Thoracic aorta (tissue), 2 donors: ENCODE results near the gene TPX2. TPM values are rescaled to one million over a fixed set of nuclear protein-coding genes. Genes with fewer than 3 reads are reported as not detected.
"Not testable (repeated sequence)": the region's sequence is repeated elsewhere in the genome, so short reads cannot be mapped to it uniquely, and the experiment has no call there.

Experiments
- ATAC-seq: fragments of 150-250 bp; one replicate; pipeline ENCODE4 v1.8.0; 2017; ENCODE audit warnings: low read depth; ENCODE audit not compliant: insufficient number of reproducible peaks, low FRiP score
- DNase-seq: peaks from one replicate; pipeline ENCODE4 v3.0.0-alpha.2; 2020; ENCODE audit warnings: low spot score
- H3K27ac ChIP-seq, 2 donors: fragments of 200-600 bp; sonication (generic); 1 replicate in 1 of 2; 2 replicates in 1 of 2; pipeline ENCODE4 v1.5.1; 2016; ENCODE audit warnings: mild to moderate bottlenecking in 2 of 2, moderate library complexity in 2 of 2
- H3K27me3 ChIP-seq: fragments of 200-600 bp; sonication (generic); replicated peaks from 2 replicates; pipeline ENCODE4 v1.6.0; 2016; ENCODE audit warnings: mild to moderate bottlenecking; ENCODE audit not compliant: insufficient read depth
- H3K36me3 ChIP-seq: fragments of 200-600 bp; sonication (generic); one replicate; pipeline ENCODE4 v1.5.1; 2016
- H3K4me1 ChIP-seq, 2 donors: fragments of 200-600 bp; sonication (generic); 1 replicate in 1 of 2; 2 replicates in 1 of 2; pipeline versions ENCODE4 v1.5.1 to v1.6.0; 2016; ENCODE audit warnings: low read depth in 2 of 2, mild to moderate bottlenecking in 1 of 2; ENCODE audit not compliant: control insufficient read depth in 1 of 2
- H3K4me3 ChIP-seq: fragments of 200-600 bp; sonication (generic); 2 replicates; pipeline ENCODE4 v1.5.1; 2016; ENCODE audit warnings: mild to moderate bottlenecking
- H3K9me3 ChIP-seq: fragments of 200-600 bp; sonication (generic); 2 replicates; pipeline ENCODE4 v1.5.1; 2016
- CTCF ChIP-seq: fragments of 200-600 bp; sonication (generic); IDR thresholded peaks from one replicate; pipeline ENCODE4 v1.5.1; 2019; ENCODE audit warnings: antibody characterized with exemption
- total RNA-seq, 2 donors: library from RNA; depleted of rRNA; stranded (reverse); fragments of >200 nt; gene quantifications; one replicate each; pipeline versions ENCODE4 v1.1.0 to v1.2.3, GENCODE V29; 2016

TPX2 gene
- total RNA-seq, 2 donors from 2014 or later: 1.5 TPM

DNA sequence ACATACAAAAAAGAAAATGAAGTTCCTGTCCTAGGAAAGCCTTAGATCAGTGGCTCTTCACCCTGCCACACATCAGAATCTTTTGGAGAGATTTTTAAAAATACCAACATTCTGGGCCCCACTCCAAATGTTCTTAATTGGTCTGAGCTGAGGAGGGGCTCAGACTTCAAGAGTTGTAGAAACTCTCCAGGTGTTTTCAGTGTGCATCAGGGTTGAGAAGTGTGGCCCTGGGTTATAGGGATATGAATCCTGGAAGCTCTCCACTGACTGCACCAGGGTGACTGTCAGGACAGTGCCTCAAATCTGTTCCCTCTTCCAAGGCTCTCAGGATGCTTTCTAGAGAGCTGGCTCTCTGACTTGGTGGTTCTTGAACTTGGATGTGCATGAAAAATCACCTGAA, 74.5 kb downstream of the TPX2 start:
- H3K4me1 ChIP-seq: peaks cover 45 to 78% of the 10 kb centered on the region in 2 donors
- ATAC-seq: no peak

DNA sequence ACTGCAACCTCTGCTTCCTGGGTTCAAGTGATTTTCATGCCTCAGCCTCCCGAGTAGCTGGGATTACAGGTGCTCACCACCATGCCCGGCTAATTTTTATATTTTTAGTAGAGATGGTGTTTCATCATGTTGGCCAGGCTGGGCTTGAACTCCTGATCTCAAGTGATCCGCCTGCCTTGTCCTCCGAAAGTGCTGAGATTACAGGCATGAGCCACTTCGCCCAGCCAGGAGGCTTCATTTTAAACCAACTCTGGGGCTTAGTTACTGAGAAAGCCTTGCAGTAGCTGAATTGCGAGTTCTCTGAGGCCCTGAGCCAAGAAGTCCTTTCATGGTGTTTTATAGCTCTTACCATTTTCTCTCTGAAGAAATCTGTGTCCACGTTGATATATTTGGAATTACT, 75.1 kb downstream of the TPX2 start:
- H3K27me3 ChIP-seq, H3K36me3 ChIP-seq, H3K4me3 ChIP-seq, ATAC-seq, H3K9me3 ChIP-seq, DNase-seq: not testable (repeated sequence)
- Histone ChIP-seq H3K27ac (peak overlapping the region; percentile 88 to 92), H3K4me1 (peaks cover 45 to 78% of the 10 kb centered on the region in 2 donors)

More for the DNA sequence above, 74.5 kb downstream of the TPX2 start:
- no peaks in the 10 kb centered on the region for H3K27me3 ChIP-seq
- peak overlapping the region; percentile 88 to 92 for H3K27ac ChIP-seq
- no peaks in the 10 kb centered on the region for H3K36me3 ChIP-seq
- no peaks in the 10 kb centered on the region for H3K9me3 ChIP-seq
- TF ChIP-seq CTCF: no peak
- DNase-seq: no peak
- H3K4me3 ChIP-seq: no peak overlapping the region

DNA sequence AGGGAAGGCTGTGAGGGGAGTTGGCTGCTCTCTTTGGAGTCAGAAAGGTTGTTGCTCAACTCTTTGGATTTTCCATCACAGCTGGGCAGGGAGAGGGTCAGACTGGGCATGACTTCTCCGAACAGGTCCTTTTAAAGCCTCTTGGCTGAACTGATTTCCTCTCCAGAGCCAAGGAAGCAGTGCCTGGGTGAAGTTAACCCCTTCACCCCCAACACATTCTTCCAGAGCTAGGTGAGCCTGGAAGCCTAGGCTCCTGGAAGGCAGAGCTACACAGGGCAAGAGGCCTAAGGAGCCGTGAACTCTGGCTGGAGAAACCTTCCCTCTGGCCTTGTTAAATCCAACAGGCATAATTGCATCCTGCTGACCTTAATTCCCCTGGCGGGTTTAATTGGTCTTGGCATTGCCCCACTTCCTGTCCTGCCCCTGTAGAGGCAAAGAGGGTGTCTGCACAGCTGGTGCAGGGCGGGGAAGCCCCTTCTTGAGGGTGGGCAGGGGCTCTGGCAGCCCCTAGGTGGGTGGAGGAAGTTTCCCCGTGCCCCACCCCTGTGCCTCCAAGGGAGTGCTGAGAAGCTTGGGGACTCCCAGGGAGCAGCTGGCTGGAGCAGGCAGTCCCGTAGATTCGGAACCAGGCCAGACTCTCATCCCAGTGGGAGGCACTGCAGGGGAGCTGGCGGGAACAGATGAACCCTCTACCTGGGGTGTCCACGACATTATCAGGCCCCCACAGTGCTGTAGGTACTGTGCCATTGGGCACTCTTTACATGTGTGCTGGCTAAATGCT, 76.5 kb downstream of the TPX2 start:
- Histone ChIP-seq H3K4me1 (peaks cover 37 to 68% of the 10 kb centered on the region in 2 donors), H3K27ac (peak overlapping the region; percentile 88 to 92), H3K4me3 (peak overlapping the region; percentile 22), H3K36me3 (no peaks in the 10 kb centered on the region), H3K9me3 (no peaks in the 10 kb centered on the region), H3K27me3 (no peaks in the 10 kb centered on the region)
- ATAC-seq (peak; percentile 63), DNase-seq (no peak)
- TF ChIP-seq CTCF: no peak

- H3K27ac ChIP-seq: peak overlapping the region; percentile 88 to 92
- no peaks in the 10 kb centered on the region for H3K9me3 ChIP-seq
- ATAC-seq: no peak
- no peak for TF ChIP-seq CTCF
- no peak for DNase-seq
- no peak overlapping the region for H3K4me3 ChIP-seq
- peaks cover 31 to 62% of the 10 kb centered on the region in 2 donors for H3K4me1 ChIP-seq
- H3K27me3 ChIP-seq: no peaks in the 10 kb centered on the region
- H3K36me3 ChIP-seq: no peaks in the 10 kb centered on the region
Observed at GRCh38 chr20:31816221-31816620, 77.1 kb downstream of the TPX2 start.

- ATAC-seq (no peak), DNase-seq (no peak)
- TF ChIP-seq CTCF: no peak
- Histone ChIP-seq H3K27ac (peak overlapping the region in 1 of 2 donors; percentile 25), H3K27me3 (no peaks in the 10 kb centered on the region), H3K4me3 (no peak overlapping the region), H3K4me1 (peaks cover 19 to 59% of the 10 kb centered on the region in 2 donors), H3K9me3 (no peaks in the 10 kb centered on the region), H3K36me3 (no peaks in the 10 kb centered on the region)
Observed at GRCh38 chr20:31817461-31817860, 78.4 kb downstream of the TPX2 start.
